A549 (cell line): ENCODE data around the gene ACBD6. TPM values are rescaled to one million over a fixed set of nuclear protein-coding genes. Genes with fewer than 3 reads are reported as not detected.

Experiments used
- ATAC-seq, 2 experiments: fragments of 200-7000 bp in 1 of 2; fragments of >200 bp in 1 of 2; cut with Nextera tagmentation in 1 of 2; cut with Tn5 transposase in 1 of 2; 3 replicates each; pipeline versions ENCODE4 v1.8.0 to v1.9.1; 2018 to 2020; ENCODE audit warnings: mild to moderate bottlenecking in 1 of 2, moderate library complexity in 1 of 2
- CTCF ChIA-PET: fragments of 300-600 bp; sonication (Branson Sonifier 250); formaldehyde crosslinking; extraction: SDS; loops from one replicate; lab custom pipeline; 2021; ENCODE audit warnings: antibody characterized with exemption, inconsistent platforms; lab: Yijun Ruan, JAX
- POLR2A ChIA-PET: fragments of 350-600 bp; formaldehyde crosslinking; extraction: SDS; loops from one replicate; lab custom pipeline; 2021; ENCODE audit warnings: antibody characterized with exemption, inconsistent platforms; lab: Yijun Ruan, JAX
- DNase-seq, 2 experiments: peaks; one replicate each; pipeline versions ENCODE4 v3.0.0 to v3.0.0-alpha.2; 2011 to 2016; ENCODE audit warnings: low read depth in 1 of 2, low spot score in 1 of 2
- FAIRE-seq: peaks from 2 replicates; lab custom pipeline; 2011; peaks lifted over from hg19 to GRCh38; lab: Jason Lieb, UNC
- H3K27ac ChIP-seq, 2 experiments: fragments of >200 bp; sonication (Bioruptor Twin); formaldehyde crosslinking; 3 replicates each; pipeline ENCODE4 v1.5.1; 2016 to 2017
- H3K4me1 ChIP-seq: fragments of >200 bp; sonication (Bioruptor Twin); formaldehyde crosslinking; 3 replicates; pipeline ENCODE4 v1.6.1; 2016
- H3K4me2 ChIP-seq: fragments of >200 bp; sonication (Bioruptor Twin); formaldehyde crosslinking; 3 replicates; pipeline ENCODE4 v1.6.1; 2016
- H3K4me3 ChIP-seq: fragments of >200 bp; sonication (Bioruptor Twin); formaldehyde crosslinking; 3 replicates; pipeline ENCODE4 v1.5.1; 2016
- H3K9me3 ChIP-seq: fragments of >200 bp; sonication (Bioruptor Twin); formaldehyde crosslinking; 3 replicates; pipeline ENCODE4 v1.6.1; 2016
- BHLHE40 ChIP-seq: IDR thresholded peaks from 2 replicates; pipeline ENCODE4 v1.6.1; 2012; ENCODE audit warnings: low read depth, low read length, inconsistent platforms
- CEBPB ChIP-seq, 2 experiments: fragments of >200 bp in 1 of 2; sonication (Bioruptor Twin) in 1 of 2; formaldehyde crosslinking in 1 of 2; IDR thresholded peaks; 2 replicates each; pipeline ENCODE4 v1.6.1; 2012 to 2016
- CHD4 ChIP-seq: fragments of 200-600 bp; sonication (generic); IDR thresholded peaks from 2 replicates; pipeline ENCODE4 v1.6.1; 2016; ENCODE audit warnings: antibody characterized with exemption, mild to moderate bottlenecking, borderline replicate concordance
- CTCF ChIP-seq: fragments of >200 bp; sonication (Bioruptor Twin); formaldehyde crosslinking; IDR thresholded peaks from 3 replicates; pipeline ENCODE4 v1.5.1; 2016
- EHMT2 ChIP-seq: fragments of 200-600 bp; sonication (generic); IDR thresholded peaks from 2 replicates; pipeline ENCODE4 v1.6.1; 2016; ENCODE audit warnings: antibody characterized with exemption, low read depth, mild to moderate bottlenecking, moderate library complexity
- EP300 ChIP-seq, 2 experiments: fragments of >200 bp; sonication (Bioruptor Twin); formaldehyde crosslinking; IDR thresholded peaks; 2 replicates in 1 of 2; 3 replicates in 1 of 2; pipeline ENCODE4 v1.6.1; 2016 to 2017
- FOXS1 ChIP-seq: fragments of 250-450 bp; sonication (Bioruptor Pico); IDR thresholded peaks from 2 replicates; pipeline ENCODE4 v1.5.0; 2020; ENCODE audit warnings: mild to moderate bottlenecking, moderate library complexity
- GATA3 ChIP-seq: IDR thresholded peaks from 2 replicates; pipeline ENCODE4 v1.6.1; 2012; ENCODE audit warnings: borderline replicate concordance
- HMGXB4 ChIP-seq: fragments of 250-450 bp; sonication (Bioruptor Pico); IDR thresholded peaks from 2 replicates; pipeline ENCODE4 v1.5.0; 2021; ENCODE audit warnings: mild to moderate bottlenecking, moderate library complexity, borderline replicate concordance
- HOXA7 ChIP-seq: fragments of 250-450 bp; sonication (Bioruptor Pico); IDR thresholded peaks from 2 replicates; pipeline ENCODE4 v1.5.0; 2020; ENCODE audit warnings: mild to moderate bottlenecking, moderate library complexity
- MAFK ChIP-seq: fragments of 450-650 bp; IDR thresholded peaks from 2 replicates; pipeline ENCODE4 v1.6.1; 2014; ENCODE audit not compliant: partially characterized antibody
- MAX ChIP-seq: IDR thresholded peaks from 2 replicates; pipeline ENCODE4 v1.6.1; 2012
- MAZ ChIP-seq: fragments of 150-350 bp; IDR thresholded peaks from 2 replicates; pipeline ENCODE4 v1.6.1; 2014; ENCODE audit warnings: antibody characterized with exemption, low read depth, low read length, borderline replicate concordance
- MYC ChIP-seq: IDR thresholded peaks from 2 replicates; pipeline ENCODE4 v1.6.1; 2012; ENCODE audit warnings: mild to moderate bottlenecking, inconsistent platforms, low read length, improper control_type of control experiment, borderline replicate concordance
- NPAS2 ChIP-seq: fragments of 250-450 bp; sonication (Bioruptor Pico); IDR thresholded peaks from 2 replicates; pipeline ENCODE4 v1.8.0; 2022; ENCODE audit warnings: mild to moderate bottlenecking, moderate library complexity, borderline replicate concordance
- NR3C1 ChIP-seq: fragments of >200 bp; sonication (Bioruptor Twin); formaldehyde crosslinking; IDR thresholded peaks from 3 replicates; pipeline ENCODE4 v1.6.1; 2017
- RARB ChIP-seq: fragments of 250-450 bp; sonication (Bioruptor Pico); IDR thresholded peaks from 2 replicates; pipeline ENCODE4 v1.8.0; 2021; ENCODE audit warnings: mild to moderate bottlenecking, moderate library complexity
- RCOR1 ChIP-seq: fragments of 150-350 bp; IDR thresholded peaks from 2 replicates; pipeline ENCODE4 v1.6.1; 2014; ENCODE audit warnings: antibody characterized with exemption, low read length, low read depth
- RFX5 ChIP-seq: fragments of 450-650 bp; IDR thresholded peaks from 2 replicates; pipeline ENCODE4 v1.7.1; 2014; ENCODE audit warnings: antibody characterized with exemption, mild to moderate bottlenecking, moderate library complexity
- SREBF2 ChIP-seq: fragments of 450-650 bp; IDR thresholded peaks from 2 replicates; pipeline ENCODE4 v1.6.1; 2014; ENCODE audit warnings: mild to moderate bottlenecking, moderate library complexity
- TP53 ChIP-seq: fragments of 250-450 bp; sonication (Bioruptor Pico); IDR thresholded peaks from 2 replicates; pipeline ENCODE4 v1.5.0; 2021; ENCODE audit warnings: mild to moderate bottlenecking, moderate library complexity
- ZC3H11A ChIP-seq: fragments of 450-650 bp; IDR thresholded peaks from 2 replicates; pipeline ENCODE4 v1.6.1; 2014; ENCODE audit warnings: antibody characterized with exemption, mild to moderate bottlenecking
- ZFP36 ChIP-seq: fragments of 450-650 bp; IDR thresholded peaks from 2 replicates; pipeline ENCODE4 v1.6.1; 2014; ENCODE audit warnings: borderline replicate concordance; ENCODE audit not compliant: partially characterized antibody
- ZNF302 ChIP-seq: fragments of 250-450 bp; sonication (Bioruptor Pico); IDR thresholded peaks from 2 replicates; pipeline ENCODE4 v1.9.0; 2021; ENCODE audit warnings: inconsistent platforms, mild to moderate bottlenecking, moderate library complexity
- WGBS: methylation state at CpG from one replicate; pipeline ENCODE4 v1.1.6; 2017; ENCODE audit errors: missing lambda C conversion rate; 5-methylcytosine and 5-hydroxymethylcytosine counted together
- polyA plus RNA-seq, 4 experiments: library from polyadenylated mRNA; depleted of rRNA in 3 of 4; stranded (reverse); fragments of >200 nt; fragmentation: RNase III in 1 of 4; extraction: RNeasy Plus Mini Kit Qiagen cat#74134 plus additional on column Dnase treatment in 1 of 4; gene quantifications; 2 replicates in 3 of 4; 3 replicates in 1 of 4; pipeline ENCODE4 v1.2.3, GENCODE V29; 2011 to 2017

ACBD6 gene
- polyA plus RNA-seq, 2 of the 4 experiments (the other 2 are of a cell fraction) = 61.4 to 91.3 TPM

- TF ChIP-seq HMGXB4 (CRISPR knock-in tag) (no peak), MAZ (no peak), SREBF2 (no peak), RARB (CRISPR knock-in tag) (no peak), MAX (no peak), FOXS1 (CRISPR knock-in tag) (no peak), ZFP36 (no peak), CHD4 (no peak), BHLHE40 (no peak), CEBPB (IDR thresholded peaks at IDR 0.05) (no peak)
Measured at GRCh38 chr1:180269645-180270529, 232.5 kb downstream of the ACBD6 start (continued).

- CTCF ChIA-PET = interaction anchor here (1.1 to 2.6 kb wide), 3 partner anchors 9 to 80 kb away, joined by 3 to 12 read pairs (median 9); no protein-coding TSS in a partner anchor
- POLR2A ChIA-PET = no interaction called here
Measured at GRCh38 chr1:180268556-180269075, 233.8 kb downstream of the ACBD6 start.

DNA sequence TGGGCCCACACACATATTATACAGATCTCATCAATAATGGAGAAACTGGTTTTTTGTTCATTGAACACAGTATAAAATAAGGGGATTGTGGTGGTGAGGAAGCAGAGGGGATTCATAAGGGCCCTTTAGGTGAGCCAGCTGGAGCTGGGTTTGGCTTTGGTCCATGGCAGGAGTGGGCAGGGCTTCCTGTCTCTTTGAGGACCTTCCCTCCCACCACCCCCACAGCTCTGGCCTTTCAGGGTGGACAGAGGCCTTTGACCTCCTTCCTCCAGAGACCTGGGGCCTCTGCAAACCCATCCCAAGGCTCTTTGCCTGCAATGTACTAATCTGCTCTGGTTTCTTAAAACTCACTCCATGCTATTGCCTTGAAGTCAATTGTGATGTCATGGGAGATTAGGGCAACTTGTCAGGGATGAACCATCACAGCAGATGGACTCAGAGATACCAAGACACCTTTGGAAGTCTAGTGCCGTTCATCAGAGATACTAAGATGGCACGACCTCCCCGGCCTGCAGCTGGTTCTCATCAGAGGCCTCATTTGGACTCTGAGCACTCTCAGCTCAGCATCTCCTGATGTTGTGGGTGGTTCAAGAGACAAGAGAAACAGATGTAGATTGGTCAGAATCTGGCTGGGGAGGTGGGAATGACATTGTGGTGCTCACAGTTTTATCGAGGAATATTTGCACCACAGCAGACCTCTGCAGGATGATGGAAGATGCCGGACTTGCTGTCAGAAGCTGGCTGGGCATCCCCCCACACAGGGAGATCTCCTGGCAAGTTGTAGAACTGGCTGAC, 234.4 kb downstream of the ACBD6 start:
- no peak overlapping the region for H3K27ac ChIP-seq
- no peaks in the 10 kb centered on the region for H3K9me3 ChIP-seq
- WGBS = 87% methylated on average over 5 of the region's 5 CpGs
- TF ChIP-seq NPAS2 (CRISPR knock-in tag) = no peak
- TF ChIP-seq ZC3H11A = no peak
- no peak for TF ChIP-seq RCOR1
- no peak for TF ChIP-seq MYC
- no peak for TF ChIP-seq EP300 (IDR thresholded peaks at IDR 0.05)
- TF ChIP-seq CTCF = no peak
- TF ChIP-seq HOXA7 (CRISPR knock-in tag) = no peak
- no peak for TF ChIP-seq NR3C1
- TF ChIP-seq ZNF302 (CRISPR knock-in tag) = no peak
- no peak for TF ChIP-seq TP53
- TF ChIP-seq EHMT2 = no peak
- TF ChIP-seq CHD4 = no peak
- no peak for TF ChIP-seq RFX5
- TF ChIP-seq MAFK = no peak
- no peak for TF ChIP-seq GATA3
- no peak for TF ChIP-seq ZFP36
- ChIA-PET CTCF (interaction anchor here (0.9 to 2.6 kb wide), 4 partner anchors 10 to 80 kb away, joined by 3 to 12 read pairs (median 6); no protein-coding TSS in a partner anchor), POLR2A (no interaction called here)
- no peak overlapping the region for H3K4me3 ChIP-seq
- DNase-seq (no peak), ATAC-seq (no peak), FAIRE-seq (no peak)
- no peak overlapping the region for H3K4me2 ChIP-seq
- peaks cover 15% of the 10 kb centered on the region; the same call in 2 of the 3 replicates for H3K4me1 ChIP-seq

More at GRCh38 chr1:180268556-180269075, 233.8 kb downstream of the ACBD6 start:
- DNase-seq = no peak
- H3K4me3 ChIP-seq = no peak overlapping the region
- WGBS = 84% methylated on average over 9 of the region's 9 CpGs
- no peak for TF ChIP-seq ZFP36
- TF ChIP-seq, all 56 proteins: peak for 0
- Histone ChIP-seq H3K4me2 (no peak overlapping the region), H3K4me1 (peaks cover 15% of the 10 kb centered on the region; the same call in 2 of the 3 replicates), H3K27ac (no peak overlapping the region), H3K9me3 (no peaks in the 10 kb centered on the region)
- ATAC-seq (no peak), FAIRE-seq (no peak)
